ENCODE results near the gene GMDS. TPM values are rescaled to one million over a fixed set of nuclear protein-coding genes. Genes with fewer than 3 reads are reported as not detected.
"Not testable (repeated sequence)": the region's sequence is repeated elsewhere in the genome, so short reads cannot be mapped to it uniquely, and the experiment has no call there.

The GMDS gene
- total RNA-seq, 1 donor, result 23.2 TPM

DNA sequence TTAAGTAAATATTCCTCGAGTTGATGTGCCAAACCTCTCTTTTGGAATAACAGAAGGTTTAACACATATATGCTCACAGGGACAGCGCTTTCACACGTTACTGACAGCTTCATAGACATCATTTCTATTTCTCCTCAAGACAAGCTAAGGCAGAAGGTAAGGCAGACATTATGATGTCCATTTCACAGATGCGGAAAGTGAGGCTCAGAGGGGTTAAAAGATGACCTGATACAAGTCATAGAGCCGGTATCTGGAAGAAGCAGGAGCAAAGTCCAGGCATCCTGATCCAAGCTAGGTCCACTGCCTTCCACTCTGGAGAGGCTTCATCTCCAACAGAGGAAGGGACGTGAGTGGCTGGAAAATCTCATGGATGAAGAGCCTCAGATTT is 548.9 kb downstream of the GMDS start:
- Histone ChIP-seq H3K79me2 (ENCODE audit: insufficient read depth, low read length) (no peaks in the 10 kb centered on the region), H3K9me3 (ENCODE audit: low read depth, low read length) (no peaks in the 10 kb centered on the region), H3K36me3 (ENCODE audit: insufficient read depth, low read length) (no peaks in the 10 kb centered on the region), H3K27me3 (ENCODE audit: insufficient read depth, low read length) (no peaks in the 10 kb centered on the region), H3K27ac (ENCODE audit: low read depth, low read length) (no peak overlapping the region), H4K20me1 (ENCODE audit: insufficient read depth, low read length) (no peaks in the 10 kb centered on the region), H3K4me1 (ENCODE audit: insufficient read depth, low read length) (peaks cover 20% of the 10 kb centered on the region), H3K4me2 (ENCODE audit: insufficient read depth, low read length) (no peak overlapping the region), H2AFZ (ENCODE audit: low read length) (no peak overlapping the region), H3K4me3 (ENCODE audit: insufficient read depth, low read length) (no peak overlapping the region)
- TF ChIP-seq, protein P1, sequence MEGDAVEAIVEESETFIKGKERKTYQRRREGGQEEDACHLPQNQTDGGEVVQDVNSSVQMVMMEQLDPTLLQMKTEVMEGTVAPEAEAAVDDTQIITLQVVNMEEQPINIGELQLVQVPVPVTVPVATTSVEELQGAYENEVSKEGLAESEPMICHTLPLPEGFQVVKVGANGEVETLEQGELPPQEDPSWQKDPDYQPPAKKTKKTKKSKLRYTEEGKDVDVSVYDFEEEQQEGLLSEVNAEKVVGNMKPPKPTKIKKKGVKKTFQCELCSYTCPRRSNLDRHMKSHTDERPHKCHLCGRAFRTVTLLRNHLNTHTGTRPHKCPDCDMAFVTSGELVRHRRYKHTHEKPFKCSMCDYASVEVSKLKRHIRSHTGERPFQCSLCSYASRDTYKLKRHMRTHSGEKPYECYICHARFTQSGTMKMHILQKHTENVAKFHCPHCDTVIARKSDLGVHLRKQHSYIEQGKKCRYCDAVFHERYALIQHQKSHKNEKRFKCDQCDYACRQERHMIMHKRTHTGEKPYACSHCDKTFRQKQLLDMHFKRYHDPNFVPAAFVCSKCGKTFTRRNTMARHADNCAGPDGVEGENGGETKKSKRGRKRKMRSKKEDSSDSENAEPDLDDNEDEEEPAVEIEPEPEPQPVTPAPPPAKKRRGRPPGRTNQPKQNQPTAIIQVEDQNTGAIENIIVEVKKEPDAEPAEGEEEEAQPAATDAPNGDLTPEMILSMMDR (IDR thresholded peaks at IDR 0.05; ENCODE audit: extremely low read depth, low read depth, low read length), result no peak
- no peak for DNase-seq (ENCODE audit: insufficient read length, low spot score, missing footprints)

DNA sequence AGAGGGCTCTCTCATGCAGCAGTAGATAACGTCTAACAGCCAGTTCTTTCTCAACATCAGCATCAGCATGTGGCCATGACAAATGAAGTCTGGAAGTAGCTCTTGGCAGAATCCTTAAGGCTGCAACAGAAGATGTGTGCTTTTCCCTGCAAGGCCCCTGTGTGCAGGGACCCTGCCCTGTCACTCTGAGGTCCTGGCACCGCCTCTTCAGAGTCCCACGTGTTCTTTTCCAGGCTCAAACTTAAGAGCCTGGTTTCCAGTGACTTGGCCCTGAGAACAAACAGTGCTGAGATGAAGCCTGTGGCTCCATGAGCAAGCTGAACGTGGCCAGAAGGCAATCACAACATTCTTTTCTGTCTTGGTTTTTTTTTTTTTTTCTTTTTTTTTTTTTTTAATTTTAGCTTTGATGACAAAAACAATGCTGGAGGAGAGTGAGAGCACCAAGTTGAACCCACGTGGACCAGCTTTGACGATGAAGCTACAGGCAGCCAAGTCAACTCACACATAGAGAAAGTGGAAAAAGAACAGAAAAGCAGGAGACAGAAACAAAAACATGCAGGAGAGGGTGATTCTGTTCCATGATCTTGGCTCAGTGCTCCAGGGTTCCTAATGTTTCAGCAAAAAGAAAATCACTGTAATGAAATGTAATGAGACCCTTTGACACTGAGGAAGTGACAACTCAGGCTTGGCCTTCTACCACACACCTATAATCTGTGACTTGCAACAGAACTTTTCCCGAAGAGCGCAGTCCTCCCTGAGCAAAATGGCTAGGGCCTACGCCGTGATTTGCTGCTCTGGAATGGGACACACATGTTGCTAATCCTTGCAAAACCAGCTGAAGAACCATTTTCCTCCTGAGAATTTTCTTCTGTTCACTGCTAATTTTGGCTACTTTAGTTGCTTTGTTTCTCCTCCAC is 549.6 kb downstream of the GMDS start:
- Histone ChIP-seq H3K79me2 (ENCODE audit: insufficient read depth, low read length) (no peaks in the 10 kb centered on the region), H3K27ac (ENCODE audit: low read depth, low read length) (no peak overlapping the region), H3K27me3 (ENCODE audit: insufficient read depth, low read length) (no peaks in the 10 kb centered on the region), H3K36me3 (ENCODE audit: insufficient read depth, low read length) (no peaks in the 10 kb centered on the region), H4K20me1 (ENCODE audit: insufficient read depth, low read length) (no peaks in the 10 kb centered on the region), H3K9me3 (ENCODE audit: low read depth, low read length) (no peaks in the 10 kb centered on the region), H3K4me3 (ENCODE audit: insufficient read depth, low read length) (no peak overlapping the region), H2AFZ (ENCODE audit: low read length) (peak overlapping the region; percentile 11), H3K4me2 (ENCODE audit: insufficient read depth, low read length) (peak overlapping the region; percentile 10), H3K4me1 (ENCODE audit: insufficient read depth, low read length) (peaks cover 14% of the 10 kb centered on the region)
- peak; percentile 68 for DNase-seq (ENCODE audit: insufficient read length, low spot score, missing footprints)
- TF ChIP-seq, protein P1 (IDR thresholded peaks at IDR 0.05; ENCODE audit: extremely low read depth, low read depth, low read length), result no peak

DNA sequence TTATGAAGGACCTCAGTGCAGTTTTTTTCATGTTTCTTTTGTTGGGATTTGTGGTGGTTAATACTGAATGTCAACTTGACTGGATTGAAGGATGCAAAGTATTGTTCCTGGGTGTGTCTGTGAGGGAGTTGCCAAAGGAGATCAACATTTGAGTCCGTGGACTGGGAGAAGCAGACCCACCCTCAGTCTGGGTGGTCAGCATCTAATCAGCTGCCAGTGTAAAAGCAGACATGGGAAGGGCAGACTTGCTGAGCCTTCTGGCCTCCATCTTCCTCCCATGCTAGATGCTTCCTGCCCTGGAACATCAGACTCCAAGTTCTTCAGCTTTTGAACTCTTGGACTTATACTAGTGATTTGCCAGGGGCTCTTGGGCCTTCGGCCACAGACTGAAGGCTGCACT is 553.6 kb downstream of the GMDS start:
- H3K27me3 ChIP-seq (ENCODE audit: insufficient read depth, low read length); H3K4me3 ChIP-seq (ENCODE audit: insufficient read depth, low read length); H3K27ac ChIP-seq (ENCODE audit: low read depth, low read length); DNase-seq (ENCODE audit: insufficient read length, low spot score, missing footprints); H3K4me2 ChIP-seq (ENCODE audit: insufficient read depth, low read length); H2AFZ ChIP-seq (ENCODE audit: low read length); H3K79me2 ChIP-seq (ENCODE audit: insufficient read depth, low read length); H3K9me3 ChIP-seq (ENCODE audit: low read depth, low read length); H3K36me3 ChIP-seq (ENCODE audit: insufficient read depth, low read length); H4K20me1 ChIP-seq (ENCODE audit: insufficient read depth, low read length): not testable (repeated sequence)
- peaks cover 20% of the 10 kb centered on the region for H3K4me1 ChIP-seq (ENCODE audit: insufficient read depth, low read length)

DNA sequence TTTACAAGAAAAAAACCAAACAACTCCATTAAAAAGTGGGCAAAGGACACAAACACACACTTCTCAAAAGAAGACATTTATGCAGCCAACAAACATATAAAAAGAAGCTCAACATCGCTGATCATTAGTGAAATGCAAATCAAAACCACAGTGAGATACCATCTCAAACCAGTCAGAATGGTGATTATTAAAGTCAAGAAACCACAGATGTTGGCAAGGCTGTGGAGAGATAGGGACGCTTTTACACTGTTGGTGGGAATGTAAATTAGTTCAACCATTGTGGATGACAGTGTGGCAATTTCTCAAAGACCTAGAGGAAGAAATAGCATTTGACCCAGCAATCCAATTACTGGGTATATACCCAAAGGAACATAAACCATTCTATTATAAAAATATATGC is 554.7 kb downstream of the GMDS start:
- not testable (repeated sequence) for H4K20me1 ChIP-seq (ENCODE audit: insufficient read depth, low read length); H3K36me3 ChIP-seq (ENCODE audit: insufficient read depth, low read length); DNase-seq (ENCODE audit: insufficient read length, low spot score, missing footprints); H2AFZ ChIP-seq (ENCODE audit: low read length); H3K79me2 ChIP-seq (ENCODE audit: insufficient read depth, low read length); H3K4me3 ChIP-seq (ENCODE audit: insufficient read depth, low read length); H3K4me2 ChIP-seq (ENCODE audit: insufficient read depth, low read length); H3K9me3 ChIP-seq (ENCODE audit: low read depth, low read length); H3K27ac ChIP-seq (ENCODE audit: low read depth, low read length); H3K27me3 ChIP-seq (ENCODE audit: insufficient read depth, low read length)
- peaks cover 28% of the 10 kb centered on the region for H3K4me1 ChIP-seq (ENCODE audit: insufficient read depth, low read length)

DNA sequence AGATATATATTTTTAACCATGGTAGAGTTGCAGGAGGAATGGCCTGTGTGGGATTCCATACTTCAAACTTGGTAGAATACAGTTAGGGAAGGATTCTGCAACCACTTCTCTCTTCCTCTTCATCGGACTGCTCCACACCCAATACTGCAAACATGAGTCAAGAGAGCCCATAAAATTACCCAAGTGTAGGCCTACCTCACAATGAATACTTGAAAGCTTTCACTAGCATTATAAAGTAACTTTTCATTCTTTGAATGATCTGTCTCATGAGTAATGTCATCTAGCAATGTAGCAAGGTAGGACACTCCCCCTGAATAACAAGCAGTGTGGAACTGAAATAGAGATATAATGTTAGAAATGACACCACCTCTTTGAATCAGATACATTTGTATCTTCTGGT is 556.3 kb downstream of the GMDS start:
- Histone ChIP-seq H4K20me1 (ENCODE audit: insufficient read depth, low read length) (no peaks in the 10 kb centered on the region), H3K9me3 (ENCODE audit: low read depth, low read length) (no peaks in the 10 kb centered on the region), H2AFZ (ENCODE audit: low read length) (no peak overlapping the region), H3K4me3 (ENCODE audit: insufficient read depth, low read length) (no peak overlapping the region), H3K4me1 (ENCODE audit: insufficient read depth, low read length) (peaks cover 28% of the 10 kb centered on the region), H3K79me2 (ENCODE audit: insufficient read depth, low read length) (no peaks in the 10 kb centered on the region), H3K36me3 (ENCODE audit: insufficient read depth, low read length) (no peaks in the 10 kb centered on the region), H3K27ac (ENCODE audit: low read depth, low read length) (peak overlapping the region; percentile 2), H3K4me2 (ENCODE audit: insufficient read depth, low read length) (no peak overlapping the region), H3K27me3 (ENCODE audit: insufficient read depth, low read length) (no peaks in the 10 kb centered on the region)
- TF ChIP-seq, protein P1 (IDR thresholded peaks at IDR 0.05; ENCODE audit: extremely low read depth, low read depth, low read length), result no peak
- peak; percentile 79 for DNase-seq (ENCODE audit: insufficient read length, low spot score, missing footprints)
